Adrenal gland (tissue), 12 donors: ENCODE results near the gene PATE3. TPM values are rescaled to one million over a fixed set of nuclear protein-coding genes. Genes with fewer than 3 reads are reported as not detected.

Source experiments
- DNase-seq, 7 donors: peaks; one replicate each; pipeline ENCODE4 v3.0.0-alpha.2; 2019 to 2020
- H3K27ac ChIP-seq, 5 donors: fragments of 200-600 bp; sonication (generic) in 4 of 5; 1 replicate in 3 of 5; 2 replicates in 2 of 5; pipeline versions ENCODE4 v1.5.1 to v1.8.0; 2016 to 2020; ENCODE audit warnings: mild to moderate bottlenecking in 1 of 5
- H3K27me3 ChIP-seq: fragments of 200-600 bp; 2 replicates; pipeline ENCODE4 v1.8.0; 2021
- H3K36me3 ChIP-seq, 2 donors: fragments of 200-600 bp; replicated peaks in 1 of 2; 1 replicate in 1 of 2; 2 replicates in 1 of 2; pipeline versions ENCODE4 v1.5.1 to v1.8.0; 2018 to 2022
- H3K4me1 ChIP-seq, 2 donors: fragments of 200-600 bp; replicated peaks in 1 of 2; 1 replicate in 1 of 2; 2 replicates in 1 of 2; pipeline versions ENCODE4 v1.5.1 to v1.8.0; 2018 to 2021
- H3K4me3 ChIP-seq, 4 donors: fragments of 200-600 bp; sonication (generic) in 3 of 4; one replicate each; pipeline ENCODE4 v1.5.1; 2016 to 2018
- H3K9me3 ChIP-seq, 3 donors: fragments of 200-600 bp; sonication (generic) in 1 of 3; replicated peaks in 1 of 3; 1 replicate in 2 of 3; 2 replicates in 1 of 3; pipeline versions ENCODE4 v1.5.1 to v1.8.0; 2016 to 2021
- POLR2A ChIP-seq, 2 donors: fragments of 450-650 bp; IDR thresholded peaks; one replicate each; pipeline ENCODE4 v1.6.1; 2017; ENCODE audit warnings: antibody characterized with exemption in 2 of 2, mild to moderate bottlenecking in 2 of 2, moderate library complexity in 1 of 2
- WGBS, 4 donors: extraction: QIAGEN DNeasy Blood & Tissue Kit in 2 of 4; methylation state at CpG; one replicate each; pipeline versions ENCODE4 v1.1.5 to v1.1.7; 2013 to 2017; 5-methylcytosine and 5-hydroxymethylcytosine counted together
- intact Hi-C, 2 donors: fragments of 100-400 bp; cut with DNase I; formaldehyde crosslinking; loops; one replicate each; pipeline versions ENCODE4 v1.14.1 to v1.15.0; 2022 to 2023
- polyA plus RNA-seq, 3 donors: library from polyadenylated mRNA; stranded (reverse); fragments of 200-250 nt in 2 of 3; fragments of 350-450 nt in 1 of 3; fragmentation: Illumina TruSeq in 1 of 3; extraction: RNeasy Lipid Tissue Mini Kit (QIAGEN cat#74804) in 1 of 3; gene quantifications; one replicate each; pipeline ENCODE4 v1.2.3, GENCODE V29; 2013 to 2014
- total RNA-seq, 9 donors: library from RNA; depleted of rRNA in 4 of 9; stranded (reverse); fragments of >200 nt in 4 of 9; fragments of 120-200 nt in 1 of 9; fragmentation: NEBNext Ultra II Directional in 1 of 9; extraction: Animal tissue kit (Norgen Biotek cat#: 25700) in 1 of 9; gene quantifications; one replicate each; pipeline versions ENCODE4 v1.1.0 to v1.2.4, GENCODE V29; 2013 to 2023
- TF ChIP-seq, protein P1 (sequence below), 6 experiments: fragments of 450-650 bp in 4 of 6; fragments of 200-600 bp in 2 of 6; sonication (generic) in 1 of 6; IDR thresholded peaks; 1 replicate in 5 of 6; 2 replicates in 1 of 6; pipeline versions ENCODE4 v1.5.1 to v1.8.0; 2016 to 2021; ENCODE audit warnings: antibody characterized with exemption in 6 of 6, mild to moderate bottlenecking in 2 of 6, moderate library complexity in 1 of 6
- donor health status: healthy with polysubstance abuse.
- donor health status: Bipolar disorder and iron deficiency.
- donor health status: DM: yes; HTN: yes; CAD: no.
- donor health status: DM: no; HTN: no; CAD: no.
- donor health status: DM: no; HTN: no; CAD: no.
- donor health status: DM: yes; HTN: yes; CAD: no.

The PATE3 gene
- total and polyA plus RNA-seq, 12 donors, result not detected

DNA sequence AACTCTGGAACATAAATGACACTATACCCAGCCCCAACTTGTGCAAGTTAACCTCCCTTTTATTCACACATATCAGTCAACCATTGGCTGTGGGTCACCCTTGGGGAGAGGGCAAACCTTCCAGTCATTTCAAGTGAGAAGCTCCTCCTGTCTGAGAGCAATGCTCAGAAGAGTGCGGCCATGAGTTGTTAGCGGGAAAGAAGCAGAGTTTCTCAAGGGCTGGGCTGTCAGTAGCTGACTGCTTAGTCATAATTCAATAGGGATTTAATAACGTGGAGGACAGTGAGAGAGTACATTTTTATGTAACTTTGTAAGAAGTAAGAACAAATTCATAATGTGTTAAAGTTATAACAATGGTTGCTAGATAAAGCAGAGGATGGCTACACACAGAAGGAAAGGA is 14.4 kb upstream of the PATE3 start:
- TF ChIP-seq, protein P1, sequence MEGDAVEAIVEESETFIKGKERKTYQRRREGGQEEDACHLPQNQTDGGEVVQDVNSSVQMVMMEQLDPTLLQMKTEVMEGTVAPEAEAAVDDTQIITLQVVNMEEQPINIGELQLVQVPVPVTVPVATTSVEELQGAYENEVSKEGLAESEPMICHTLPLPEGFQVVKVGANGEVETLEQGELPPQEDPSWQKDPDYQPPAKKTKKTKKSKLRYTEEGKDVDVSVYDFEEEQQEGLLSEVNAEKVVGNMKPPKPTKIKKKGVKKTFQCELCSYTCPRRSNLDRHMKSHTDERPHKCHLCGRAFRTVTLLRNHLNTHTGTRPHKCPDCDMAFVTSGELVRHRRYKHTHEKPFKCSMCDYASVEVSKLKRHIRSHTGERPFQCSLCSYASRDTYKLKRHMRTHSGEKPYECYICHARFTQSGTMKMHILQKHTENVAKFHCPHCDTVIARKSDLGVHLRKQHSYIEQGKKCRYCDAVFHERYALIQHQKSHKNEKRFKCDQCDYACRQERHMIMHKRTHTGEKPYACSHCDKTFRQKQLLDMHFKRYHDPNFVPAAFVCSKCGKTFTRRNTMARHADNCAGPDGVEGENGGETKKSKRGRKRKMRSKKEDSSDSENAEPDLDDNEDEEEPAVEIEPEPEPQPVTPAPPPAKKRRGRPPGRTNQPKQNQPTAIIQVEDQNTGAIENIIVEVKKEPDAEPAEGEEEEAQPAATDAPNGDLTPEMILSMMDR (IDR thresholded peaks at IDR 0.05), result no peak
- no peak for TF ChIP-seq POLR2A (IDR thresholded peaks at IDR 0.05)
- WGBS, 4 donors, result 39 to 62% (median 52%) methylated on average over 3 of the region's 3 CpGs
- Histone ChIP-seq H3K9me3 (no peaks in the 10 kb centered on the region), H3K36me3 (no peaks in the 10 kb centered on the region), H3K4me1 (no peaks in the 10 kb centered on the region), H3K4me3 (no peak overlapping the region), H3K27ac (no peak overlapping the region), H3K27me3 (no peaks in the 10 kb centered on the region)
- intact Hi-C loops, result no loop called here
- DNase-seq, result no peak

DNA sequence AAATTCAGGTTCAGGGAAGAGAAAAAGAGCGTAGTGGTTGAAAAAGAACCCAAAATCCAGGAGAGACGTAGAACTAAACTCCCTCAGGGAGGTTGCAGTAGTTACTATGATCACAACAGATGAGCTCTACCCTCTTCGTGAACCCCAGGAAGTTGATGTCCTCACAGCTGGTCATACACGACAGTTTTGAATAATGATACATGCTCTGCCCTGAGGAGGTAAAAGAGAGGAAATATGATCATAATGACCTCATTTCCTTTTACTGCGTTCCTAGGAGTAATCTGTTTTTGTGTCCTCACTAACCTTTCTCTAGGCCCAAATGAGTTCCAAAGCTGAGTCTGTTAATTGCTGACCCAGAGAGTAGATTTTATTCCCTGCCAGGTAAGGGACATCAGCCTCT is 10.6 kb upstream of the PATE3 start:
- no peaks in the 10 kb centered on the region for H3K4me1 ChIP-seq
- H3K9me3 ChIP-seq, result no peaks in the 10 kb centered on the region
- no peak for DNase-seq
- H3K27me3 ChIP-seq, result no peaks in the 10 kb centered on the region
- no peak overlapping the region for H3K27ac ChIP-seq
- TF ChIP-seq, protein P1 (IDR thresholded peaks at IDR 0.05), result no peak
- no peak for TF ChIP-seq POLR2A (IDR thresholded peaks at IDR 0.05)
- no peaks in the 10 kb centered on the region for H3K36me3 ChIP-seq
- 45 to 54% (median 51%) methylated on average over 5 of the region's 5 CpGs for WGBS, 4 donors
- intact Hi-C loops, result no loop called here
- no peak overlapping the region for H3K4me3 ChIP-seq

DNA sequence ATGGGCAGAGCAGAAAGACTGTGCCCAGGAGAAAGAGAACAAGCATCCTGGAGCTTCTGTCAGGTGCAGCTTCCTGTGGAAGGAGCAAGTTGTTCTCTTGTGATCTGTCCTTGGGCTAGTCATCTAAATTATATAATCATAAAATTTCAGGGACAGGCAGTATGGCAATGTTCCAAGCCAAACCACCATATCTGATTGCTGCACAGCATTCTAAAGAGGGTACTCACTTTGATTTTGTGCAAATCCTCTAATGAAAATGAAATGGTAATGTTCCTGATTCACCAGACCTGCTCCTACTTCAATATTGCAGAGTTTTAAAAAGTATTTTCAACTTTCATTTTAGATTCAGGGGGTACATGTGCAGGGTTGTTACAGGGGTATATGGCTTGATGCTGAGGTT is 9.2 kb upstream of the PATE3 start, which contains the start of gene PATE2:
TSS of gene PATE2 (minus strand) at position 101 of the 400 bp plus-strand sequence. CDS start at position 46, 55 bp downstream.
- no peaks in the 10 kb centered on the region for H3K27me3 ChIP-seq
- TF ChIP-seq, protein P1 (IDR thresholded peaks at IDR 0.05), result no peak
- no peak for TF ChIP-seq POLR2A (IDR thresholded peaks at IDR 0.05)
- H3K36me3 ChIP-seq, result no peaks in the 10 kb centered on the region
- H3K27ac ChIP-seq, result no peak within 1 kb of the TSS
- H3K4me3 ChIP-seq, result no peak within 1 kb of the TSS
- intact Hi-C loops, result no loop called here
- H3K9me3 ChIP-seq, result no peaks in the 10 kb centered on the region
- no peaks in the 10 kb centered on the region for H3K4me1 ChIP-seq
- DNase-seq, result no peak

DNA sequence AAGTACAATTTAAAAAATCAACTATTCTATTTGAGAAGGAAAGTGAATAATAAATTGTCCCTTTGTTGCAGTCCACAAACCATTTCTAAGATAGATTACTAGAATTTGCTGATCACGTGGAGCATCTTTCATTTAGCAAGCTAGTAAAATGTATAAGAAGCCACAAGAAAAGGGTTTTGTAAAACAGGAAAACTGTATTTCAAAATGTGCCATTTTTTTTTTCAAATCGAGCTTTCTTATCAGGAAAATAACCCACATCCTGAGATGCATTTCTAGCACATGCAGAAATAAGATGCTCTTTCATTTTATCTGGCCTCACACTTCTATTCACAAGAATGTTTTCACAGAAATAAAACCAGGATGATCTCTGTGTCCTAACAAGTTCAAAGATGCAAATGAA is 3.2 kb upstream of the PATE3 start:
- Histone ChIP-seq H3K9me3 (no peaks in the 10 kb centered on the region), H3K36me3 (no peaks in the 10 kb centered on the region), H3K4me3 (no peak overlapping the region), H3K4me1 (no peaks in the 10 kb centered on the region), H3K27me3 (no peaks in the 10 kb centered on the region), H3K27ac (no peak overlapping the region)
- TF ChIP-seq, protein P1 (IDR thresholded peaks at IDR 0.05), result no peak
- TF ChIP-seq POLR2A (IDR thresholded peaks at IDR 0.05), result no peak
- DNase-seq, result no peak
- WGBS, 4 donors, result 29 to 55% (median 48%) methylated on average over 2 of the region's 2 CpGs
- intact Hi-C loops, result no loop called here
